ENCODE measurements around the gene RRP8. TPM values are rescaled to one million over a fixed set of nuclear protein-coding genes. Genes with fewer than 3 reads are reported as not detected.
A peak's percentile ranks its signal among the peaks of the same experiment; 100 is the strongest.

Gene RRP8
- total and polyA plus RNA-seq, 2 of the 8 experiments (the other 6 are each of a cell fraction or from before 2014, with no cell fraction given): 4.2 to 14.9 TPM

DNA sequence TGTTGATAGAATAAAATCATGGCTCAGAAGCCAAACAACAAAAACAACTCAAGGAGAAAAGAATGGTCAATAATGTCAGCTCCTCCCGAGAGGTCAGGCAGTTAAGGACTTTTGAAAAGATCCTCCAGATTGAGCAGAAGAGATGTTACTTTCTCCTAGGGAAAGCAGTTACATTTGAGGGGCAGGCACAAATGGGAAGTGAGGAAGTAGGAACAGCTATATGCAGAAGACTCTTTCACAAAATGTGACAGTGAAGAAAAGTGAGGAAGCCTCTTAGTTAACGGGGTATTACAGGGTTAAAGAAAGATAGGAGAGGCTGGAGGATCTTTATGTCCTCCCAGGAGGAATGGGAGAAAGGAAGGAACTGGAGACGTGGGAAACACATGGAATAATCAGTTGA is 48.8 kb upstream of the RRP8 start:
- no peak overlapping the region for H3K27ac ChIP-seq (ENCODE audit: low read depth, low read length)
- no peak overlapping the region for H3K56ac ChIP-seq (replicated peaks; ENCODE audit: insufficient read length, low read depth, low read length)
- no peak overlapping the region for H2BK20ac ChIP-seq (ENCODE audit: low read length)
- 66% methylated on average over 3 of the region's 3 CpGs; no CpG with 5 or more reads in 1 of the 2 experiments for WGBS, 2 experiments (ENCODE audit: extremely low coverage in 1 of 2, insufficient coverage in 1 of 2, insufficient read length in 1 of 2, insufficient replicate concordance in 2 of 2, low coverage in 1 of 2, low lambda C conversion rate in 2 of 2, missing lambda C conversion rate in 1 of 2)
- no peak overlapping the region for H4K5ac ChIP-seq (ENCODE audit: insufficient read length, low read depth, low read length)
- H3K27me3 ChIP-seq (replicated peaks in 1 of 4; ENCODE audit: control insufficient read depth in 3 of 4, extremely low read depth in 1 of 4, insufficient read depth in 3 of 4, low read length in 3 of 4): peaks cover 0 to 30% (median 26%) of the 10 kb centered on the region in 4 experiments; a peak in 6 of 7 replicates
- no peaks in the 10 kb centered on the region for H3K79me1 ChIP-seq (ENCODE audit: low read depth, low read length)
- H3K4me3 ChIP-seq (ENCODE audit: extremely low read depth in 1 of 4, insufficient read depth in 2 of 4, low read depth in 3 of 4, low read length in 4 of 4): no peak overlapping the region
- H4K8ac ChIP-seq (ENCODE audit: extremely low read depth, insufficient read depth, low read length): no peak overlapping the region
- H2BK15ac ChIP-seq (ENCODE audit: low read length): no peak overlapping the region
- peaks cover 3 to 10% (median 7%) of the 10 kb centered on the region in 4 experiments; a peak in 5 of 7 replicates for H3K4me1 ChIP-seq (replicated peaks in 1 of 4; ENCODE audit: control insufficient read depth in 3 of 4, insufficient read depth in 4 of 4, low read length in 3 of 4)
- H2BK5ac ChIP-seq (ENCODE audit: low read depth, low read length): no peak overlapping the region
- no peak overlapping the region for H2BK12ac ChIP-seq (ENCODE audit: low read depth, low read length)
- H2BK120ac ChIP-seq (replicated peaks; ENCODE audit: low read depth, low read length): no peak overlapping the region
- no peak for TF ChIP-seq MAFK (IDR thresholded peaks at IDR 0.05; ENCODE audit: low read depth, low read length)
- TF ChIP-seq POLR2AphosphoS5 (IDR thresholded peaks at IDR 0.05; ENCODE audit: low read depth, low read length): no peak
- no peak for TF ChIP-seq JUN (IDR thresholded peaks at IDR 0.05; ENCODE audit: low read depth, low read length)
- TF ChIP-seq, protein P1, sequence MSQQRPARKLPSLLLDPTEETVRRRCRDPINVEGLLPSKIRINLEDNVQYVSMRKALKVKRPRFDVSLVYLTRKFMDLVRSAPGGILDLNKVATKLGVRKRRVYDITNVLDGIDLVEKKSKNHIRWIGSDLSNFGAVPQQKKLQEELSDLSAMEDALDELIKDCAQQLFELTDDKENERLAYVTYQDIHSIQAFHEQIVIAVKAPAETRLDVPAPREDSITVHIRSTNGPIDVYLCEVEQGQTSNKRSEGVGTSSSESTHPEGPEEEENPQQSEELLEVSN (IDR thresholded peaks at IDR 0.05): no peak
- TF ChIP-seq TAF1 (IDR thresholded peaks at IDR 0.05; ENCODE audit: low read depth, low read length): no peak
- TF ChIP-seq CHD1 (IDR thresholded peaks at IDR 0.05; ENCODE audit: low read depth, low read length): no peak
- no peak for TF ChIP-seq POLR2A (IDR thresholded peaks at IDR 0.05; ENCODE audit: control extremely low read depth in 1 of 2, low read depth in 2 of 2, low read length in 2 of 2)
- TF ChIP-seq RFX5 (IDR thresholded peaks at IDR 0.05; ENCODE audit: borderline replicate concordance, low read depth, low read length): no peak
- no peak for TF ChIP-seq NRF1 (IDR thresholded peaks at IDR 0.05; ENCODE audit: low read depth, low read length)
- TF ChIP-seq FOSL1 (IDR thresholded peaks at IDR 0.05; ENCODE audit: insufficient read depth, low read depth, low read length): no peak
- no peak for TF ChIP-seq RNF2 (IDR thresholded peaks at IDR 0.05; ENCODE audit: borderline replicate concordance, low read depth, low read length, missing control alignments, poor library complexity, severe bottlenecking)
- no peak for TF ChIP-seq RBBP5 (IDR thresholded peaks at IDR 0.05; ENCODE audit: borderline replicate concordance, low read depth, low read length)
- no peak for TF ChIP-seq KDM1A (IDR thresholded peaks at IDR 0.05; ENCODE audit: borderline replicate concordance, low read length)
- H2AFZ ChIP-seq (ENCODE audit: low read length): no peak overlapping the region
- H3K9me3 ChIP-seq (ENCODE audit: insufficient read depth in 2 of 2, low read depth in 1 of 2, low read length in 1 of 2): no peaks in the 10 kb centered on the region
- no peak overlapping the region for H2AK5ac ChIP-seq (ENCODE audit: low read depth, low read length)
- ChIA-PET CTCF (ENCODE audit: partially characterized antibody) (interaction anchor here (1.0 to 2.6 kb wide), 4 partner anchors 16 to 273 kb away, joined by 3 to 9 read pairs (median 6); no protein-coding TSS in a partner anchor), POLR2A (ENCODE audit: partially characterized antibody) (interaction anchor here (1.0 kb wide), 1 partner anchor 33 kb away, joined by 4 read pairs; the partner anchor contains the start of gene TPP1)
- no peak overlapping the region for H4K91ac ChIP-seq (replicated peaks; ENCODE audit: insufficient read length, low read length)
- no peak overlapping the region for H3K4ac ChIP-seq (replicated peaks; ENCODE audit: insufficient read length, low read depth, low read length)
- no peak overlapping the region for H3K18ac ChIP-seq (ENCODE audit: extremely low read depth, low read length)
- peaks cover 9% of the 10 kb centered on the region for H3K23me2 ChIP-seq (ENCODE audit: low read depth, low read length)
- H3K9ac ChIP-seq (replicated peaks in 1 of 4; ENCODE audit: extremely low read depth in 1 of 4, low read depth in 3 of 4, low read length in 3 of 4): no peak overlapping the region
- no peak overlapping the region for H3K4me2 ChIP-seq (ENCODE audit: insufficient read depth in 1 of 2, low read depth in 2 of 2, low read length in 2 of 2)
- no peak overlapping the region for H3K14ac ChIP-seq (ENCODE audit: insufficient read length)
- peaks cover 0 to 3% of the 10 kb centered on the region in 2 experiments for H4K20me1 ChIP-seq (replicated peaks in 1 of 2; ENCODE audit: control insufficient read depth in 1 of 2, insufficient read depth in 2 of 2, low read length in 2 of 2)
- H3K36me3 ChIP-seq (ENCODE audit: control insufficient read depth in 2 of 4, insufficient read depth in 4 of 4, low read length in 3 of 4): no peaks in the 10 kb centered on the region
- H3K23ac ChIP-seq (ENCODE audit: insufficient read length): no peak overlapping the region
- no peak for FAIRE-seq
- peak in 1 of 2 experiments; percentile 3 for DNase-seq (ENCODE audit: low read depth in 1 of 2, low spot score in 2 of 2)
- H3K79me2 ChIP-seq (ENCODE audit: control insufficient read depth in 1 of 2, insufficient read depth in 2 of 2, low read length in 2 of 2): no peaks in the 10 kb centered on the region
